HCT116 (cell line): ENCODE measurements around the gene CACNA1C. TPM values are rescaled to one million over a fixed set of nuclear protein-coding genes. Genes with fewer than 3 reads are reported as not detected.

Experiments used
- ATAC-seq: fragments of 200-7000 bp; cut with Tn5 transposase; 2 replicates; pipeline ENCODE4 v1.9.1; 2020; ENCODE audit warnings: mild to moderate bottlenecking, moderate library complexity
- BruUV-seq: library from RNA; stranded (reverse); fragments of 400-500 nt; replicated peaks from 2 replicates; lab custom pipeline; 2021; lab: Mats Ljungman, UMichigan
- CTCF ChIA-PET: fragments of 300-600 bp; sonication (Branson Sonifier 250); formaldehyde crosslinking; loops from one replicate; lab custom pipeline; 2021; ENCODE audit warnings: antibody characterized with exemption; lab: Charles Lee
- POLR2A ChIA-PET: fragments of 300-600, 350-600 bp; sonication (Branson Sonifier 250); formaldehyde crosslinking; loops from one replicate; lab custom pipeline; 2021; ENCODE audit warnings: antibody characterized with exemption; lab: Charles Lee
- RAD21 ChIA-PET, 2 experiments: fragments of 300-600 bp; sonication (Branson Sonifier 250); formaldehyde crosslinking; loops; one replicate each; lab custom pipeline; 2023; ENCODE audit warnings: low total read pairs in 2 of 2; ENCODE audit not compliant: uncharacterized antibody in 2 of 2, unreplicated experiment in 2 of 2, low non-redundant PET in 1 of 2; lab: Charles Lee
- DNase-seq: peaks from one replicate; pipeline ENCODE4 v3.0.0-alpha.2; 2010; ENCODE audit warnings: low read depth, low spot score
- H2AFZ ChIP-seq: fragments of 200-600 bp; shearing (Covaris generic), sonication (generic); 2 replicates; pipeline ENCODE4 v1.6.1; 2017; ENCODE audit warnings: low read depth, mixed run types, mixed read lengths, antibody characterized with exemption, low read length; ENCODE audit not compliant: poor library complexity, severe bottlenecking
- H3K27ac ChIP-seq: 2 replicates; pipeline ENCODE4 v1.5.1; 2012; ENCODE audit warnings: low read depth, low read length
- H3K27me3 ChIP-seq: fragments of 200-600 bp; sonication (generic); 2 replicates; pipeline ENCODE4 v1.6.1; 2016; ENCODE audit warnings: mixed run types, low read length, mixed read lengths; ENCODE audit not compliant: insufficient read depth
- H3K36me3 ChIP-seq, 2 experiments: fragments of 200-500 bp in 1 of 2; fragments of 200-600 bp in 1 of 2; sonication (Bioruptor generic) in 1 of 2; sonication (generic) in 1 of 2; 2 replicates each; pipeline versions ENCODE4 v1.5.1 to v1.6.1; 2014 to 2016; ENCODE audit warnings: low read length in 2 of 2, inconsistent platforms in 1 of 2, mixed read lengths in 1 of 2, mixed run types in 1 of 2; ENCODE audit not compliant: insufficient read depth in 2 of 2, control insufficient read depth in 1 of 2
- H3K4me1 ChIP-seq, 2 experiments: fragments of 200-600 bp in 1 of 2; sonication (generic) in 1 of 2; 2 replicates each; pipeline versions ENCODE4 v1.5.1 to v1.6.1; 2012 to 2017; ENCODE audit warnings: low read length in 2 of 2, inconsistent platforms in 1 of 2, mild to moderate bottlenecking in 1 of 2, mixed read lengths in 1 of 2, mixed run types in 1 of 2, moderate library complexity in 1 of 2; ENCODE audit not compliant: insufficient read depth in 2 of 2, control insufficient read depth in 1 of 2
- H3K4me2 ChIP-seq: fragments of 200-600 bp; sonication (generic); 2 replicates; pipeline ENCODE4 v1.6.1; 2017; ENCODE audit warnings: mixed run types, low read length, mixed read lengths
- H3K4me3 ChIP-seq, 2 experiments: fragments of 200-600 bp in 1 of 2; sonication (generic) in 1 of 2; replicated peaks in 1 of 2; 2 replicates each; pipeline ENCODE4 v1.5.1; 2011 to 2016; ENCODE audit warnings: low read length in 2 of 2, control low read depth in 1 of 2, low read depth in 1 of 2, mild to moderate bottlenecking in 1 of 2, mixed read lengths in 1 of 2, mixed run types in 1 of 2
- H3K79me2 ChIP-seq: fragments of 200-600 bp; sonication (generic); 2 replicates; pipeline ENCODE4 v1.6.1; 2017; ENCODE audit warnings: mild to moderate bottlenecking, mixed run types, low read length, moderate library complexity, mixed read lengths; ENCODE audit not compliant: insufficient read depth
- H3K9ac ChIP-seq: fragments of 200-600 bp; sonication (generic); 2 replicates; pipeline ENCODE4 v1.6.1; 2016; ENCODE audit warnings: low read length, mixed read lengths
- H3K9me2 ChIP-seq: fragments of 200-600 bp; sonication (generic), shearing (Covaris generic); 2 replicates; pipeline ENCODE4 v1.6.1; 2017; ENCODE audit warnings: mixed run types, mild to moderate bottlenecking, moderate library complexity; ENCODE audit not compliant: insufficient read depth
- H3K9me3 ChIP-seq, 2 experiments: fragments of 200-500 bp in 1 of 2; fragments of 200-600 bp in 1 of 2; sonication (Bioruptor generic) in 1 of 2; sonication (generic) in 1 of 2; 2 replicates each; pipeline ENCODE4 v1.6.1; 2014 to 2017; ENCODE audit warnings: low read length in 2 of 2, mixed read lengths in 2 of 2, inconsistent platforms in 1 of 2, low read depth in 1 of 2, mild to moderate bottlenecking in 1 of 2, mixed run types in 1 of 2, moderate library complexity in 1 of 2; ENCODE audit not compliant: control insufficient read depth in 1 of 2, insufficient read depth in 1 of 2
- H4K20me1 ChIP-seq: fragments of 200-600 bp; sonication (generic), shearing (Covaris generic); 2 replicates; pipeline ENCODE4 v1.6.1; 2017; ENCODE audit warnings: mixed run types, mild to moderate bottlenecking, moderate library complexity; ENCODE audit not compliant: insufficient read depth
- ATF3 ChIP-seq: IDR thresholded peaks from 2 replicates; pipeline ENCODE4 v1.6.1; 2012
- CEBPB ChIP-seq: IDR thresholded peaks from 2 replicates; pipeline ENCODE4 v1.6.1; 2012; ENCODE audit warnings: low read depth
- CTCF ChIP-seq, 3 experiments: fragments of 200-600 bp in 1 of 3; sonication (generic) in 1 of 3; IDR thresholded peaks in 2 of 3; conservative IDR thresholded peaks in 1 of 3; 2 replicates each; pipeline ENCODE4 v1.5.1; 2012 to 2017; ENCODE audit warnings: low read depth in 2 of 3, low read length in 2 of 3, antibody characterized with exemption in 1 of 3, borderline replicate concordance in 1 of 3, control low read depth in 1 of 3, mild to moderate bottlenecking in 1 of 3, mixed read lengths in 1 of 3, mixed run types in 1 of 3, moderate library complexity in 1 of 3; ENCODE audit not compliant: insufficient read depth in 1 of 3
- EGR1 ChIP-seq: IDR thresholded peaks from 2 replicates; pipeline ENCODE4 v1.6.1; 2012; ENCODE audit warnings: low read depth
- ELF1 ChIP-seq: IDR thresholded peaks from 2 replicates; pipeline ENCODE4 v1.6.1; 2012; ENCODE audit warnings: low read depth, borderline replicate concordance
- EZH2phosphoT487 ChIP-seq: fragments of 200-600 bp; IDR thresholded peaks from 2 replicates; pipeline ENCODE4 v1.6.1; 2018; ENCODE audit warnings: antibody characterized with exemption, borderline replicate concordance
- FOSL1 ChIP-seq: IDR thresholded peaks from 2 replicates; pipeline ENCODE4 v1.6.1; 2012; ENCODE audit warnings: low read depth
- JUND ChIP-seq: IDR thresholded peaks from 2 replicates; pipeline ENCODE4 v1.6.1; 2012
- MAX ChIP-seq: IDR thresholded peaks from 2 replicates; pipeline ENCODE4 v1.6.1; 2012
- POLR2AphosphoS5 ChIP-seq: IDR thresholded peaks from 2 replicates; pipeline ENCODE4 v1.6.1; 2011; ENCODE audit warnings: mild to moderate bottlenecking, low read depth, low read length, moderate library complexity
- RAD21 ChIP-seq: IDR thresholded peaks from 2 replicates; pipeline ENCODE4 v1.6.1; 2012; ENCODE audit warnings: low read depth, mild to moderate bottlenecking
- SIN3A ChIP-seq: IDR thresholded peaks from 2 replicates; pipeline ENCODE4 v1.6.1; 2012; ENCODE audit warnings: low read depth
- SP1 ChIP-seq: IDR thresholded peaks from 2 replicates; pipeline ENCODE4 v1.6.1; 2012; ENCODE audit warnings: low read depth
- ZBTB33 ChIP-seq: IDR thresholded peaks from 2 replicates; pipeline ENCODE4 v1.6.1; 2011; ENCODE audit warnings: mild to moderate bottlenecking, low read length, moderate library complexity; ENCODE audit not compliant: insufficient replicate concordance; ENCODE audit errors: extremely low read depth
- ZFX ChIP-seq: fragments of 450-650 bp; IDR thresholded peaks from 2 replicates; pipeline ENCODE4 v1.6.1; 2017
- intact Hi-C: fragments of 100-400 bp; cut with micrococcal nuclease; formaldehyde crosslinking; loops from 2 replicates; pipeline ENCODE4 v1.10.0; 2022
- total RNA-seq: library from RNA; stranded (reverse); gene quantifications from one replicate; pipeline ENCODE4 v1.2.1, GENCODE V29; 2021; ENCODE audit not compliant: unreplicated experiment

CACNA1C gene
- total RNA-seq, 1 experiment from 2014 or later = 0.05 TPM

- DNase-seq (no peak), ATAC-seq (no peak)
- no peaks in the 10 kb centered on the region for H3K79me2 ChIP-seq
- H3K9me2 ChIP-seq = no peaks in the 10 kb centered on the region
- ChIA-PET POLR2A (no interaction called here), RAD21 (no interaction called here), CTCF (no interaction called here)
- H3K9me3 ChIP-seq = peaks cover 0 to 6% of the 10 kb centered on the region in 2 experiments; a peak in 1 of 4 replicates
- H2AFZ ChIP-seq = no peak overlapping the region
- no peaks in the 10 kb centered on the region for H4K20me1 ChIP-seq
- no peak overlapping the region for H3K9ac ChIP-seq
- BruUV-seq = no TSS peak
- TF ChIP-seq CEBPB (no peak), RAD21 (no peak), POLR2AphosphoS5 (no peak), CTCF (IDR thresholded peaks at IDR 0.05 in 2 of 3, conservative IDR thresholded peaks at IDR 0.05 in 1 of 3; ENCODE audit: borderline replicate concordance in 1 of 3, insufficient read depth in 1 of 3, low read depth in 2 of 3, low read length in 2 of 3) (no peak), ATF3 (no peak), ZFX (no peak), FOSL1 (no peak), EGR1 (no peak), MAX (no peak), SP1 (no peak), SIN3A (no peak), ZBTB33 (no peak), EZH2phosphoT487 (no peak), JUND (no peak), ELF1 (no peak)
- H3K4me3 ChIP-seq = no peak overlapping the region
- no peak overlapping the region for H3K27ac ChIP-seq
- H3K27me3 ChIP-seq = peaks cover 20% of the 10 kb centered on the region
- no peaks in the 10 kb centered on the region for H3K36me3 ChIP-seq
- intact Hi-C loops = no loop called here
- H3K4me1 ChIP-seq = no peaks in the 10 kb centered on the region
- H3K4me2 ChIP-seq = no peak overlapping the region
Observed at GRCh38 chr12:2429032-2429431, 376.2 kb downstream of the CACNA1C start.
